Chondrocyte (in vitro differentiated cells): ENCODE results near the gene VAV2. TPM values are rescaled to one million over a fixed set of nuclear protein-coding genes. Genes with fewer than 3 reads are reported as not detected.

Source experiments
- DNase-seq: peaks from one replicate; pipeline ENCODE4 v3.0.0; 2021; ENCODE audit warnings: mixed read lengths, low spot score
- H3K27ac Mint-ChIP-seq: one replicate; pipeline ENCODE4 v1.8.0; 2021; ENCODE audit warnings: mild to moderate bottlenecking, moderate library complexity, mixed read lengths; ENCODE audit not compliant: unreplicated experiment
- H3K27me3 Mint-ChIP-seq: 2 replicates; pipeline ENCODE4 v1.8.0; 2021; ENCODE audit warnings: low read depth, mixed read lengths
- H3K36me3 Mint-ChIP-seq: 2 replicates; pipeline ENCODE4 v1.8.0; 2021; ENCODE audit warnings: low read depth, mixed read lengths
- H3K4me1 Mint-ChIP-seq: 2 replicates; pipeline ENCODE4 v1.8.0; 2021; ENCODE audit warnings: low read depth, mild to moderate bottlenecking, mixed read lengths
- H3K4me3 Mint-ChIP-seq: one replicate; pipeline ENCODE4 v1.8.0; 2021; ENCODE audit warnings: mild to moderate bottlenecking, moderate library complexity, mixed read lengths; ENCODE audit not compliant: unreplicated experiment
- H3K9me3 Mint-ChIP-seq: 2 replicates; pipeline ENCODE4 v1.8.0; 2021; ENCODE audit warnings: low read depth, mixed read lengths
- CTCF ChIP-seq: fragments of 200-600 bp; sonication (generic); IDR thresholded peaks from 2 replicates; pipeline ENCODE4 v1.5.0; 2021; ENCODE audit warnings: antibody characterized with exemption, mild to moderate bottlenecking, moderate library complexity
- total RNA-seq: library from RNA; stranded (reverse); gene quantifications from 3 replicates; pipeline ENCODE4 v1.2.1, GENCODE V29; 2021

Gene VAV2
- total RNA-seq, 1 donor from 2014 or later, result 17.7 TPM

GRCh38 chr9:133733421-133733795 is 258.7 kb downstream of the VAV2 start:
- no peak for TF ChIP-seq CTCF
- Mint-ChIP-seq H3K27me3 (peaks cover 19% of the 10 kb centered on the region), H3K4me3 (no peak overlapping the region), H3K9me3 (no peaks in the 10 kb centered on the region), H3K27ac (no peak overlapping the region), H3K36me3 (no peaks in the 10 kb centered on the region), H3K4me1 (no peaks in the 10 kb centered on the region)
- no peak for DNase-seq

DNA sequence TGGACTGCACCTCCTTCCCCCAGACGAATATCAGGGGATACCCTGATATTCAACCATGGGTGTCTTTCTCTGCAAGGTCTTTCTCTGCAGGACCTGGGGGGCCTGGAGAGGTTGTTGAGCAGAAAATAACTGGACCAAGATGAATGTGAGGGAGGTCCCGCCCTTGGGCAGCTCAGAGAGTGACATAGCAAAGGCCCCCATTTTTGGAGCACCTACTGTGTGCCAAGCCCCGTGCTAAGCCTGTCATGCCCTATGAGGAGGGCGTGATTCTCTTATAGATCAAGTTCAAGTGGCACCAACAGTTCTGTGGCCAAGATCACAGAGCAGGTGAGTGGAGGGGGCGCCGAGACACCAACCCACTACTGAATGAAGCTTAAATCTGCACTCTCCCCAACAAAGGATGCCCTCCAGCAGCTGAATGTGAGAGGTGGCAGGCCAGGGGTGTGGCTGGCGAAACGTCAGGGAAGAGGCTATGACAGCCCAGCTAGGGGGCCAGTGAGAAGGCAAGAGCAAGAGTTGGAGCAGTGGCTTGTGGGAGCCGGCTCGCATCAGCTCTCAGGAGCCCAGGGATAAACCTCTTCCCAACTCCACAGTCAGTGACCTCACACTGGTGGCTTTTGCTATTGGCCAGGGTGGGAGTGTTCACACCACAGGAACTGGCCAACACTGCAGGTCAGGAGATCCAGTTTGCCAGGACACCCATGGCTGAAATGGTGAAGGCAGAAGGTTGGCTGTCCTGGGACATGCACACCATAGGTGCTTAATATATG is 259.3 kb downstream of the VAV2 start:
- H3K27me3 Mint-ChIP-seq, result peaks cover 25% of the 10 kb centered on the region
- no peaks in the 10 kb centered on the region for H3K4me1 Mint-ChIP-seq
- H3K36me3 Mint-ChIP-seq, result no peaks in the 10 kb centered on the region
- no peak overlapping the region for H3K4me3 Mint-ChIP-seq
- H3K27ac Mint-ChIP-seq, result no peak overlapping the region
- TF ChIP-seq CTCF, result no peak
- no peak for DNase-seq
- H3K9me3 Mint-ChIP-seq, result no peaks in the 10 kb centered on the region

- H3K27me3 Mint-ChIP-seq, result peaks cover 25% of the 10 kb centered on the region
- no peaks in the 10 kb centered on the region for H3K4me1 Mint-ChIP-seq
- TF ChIP-seq CTCF, result no peak
- H3K36me3 Mint-ChIP-seq, result no peaks in the 10 kb centered on the region
- no peak for DNase-seq
- no peak overlapping the region for H3K4me3 Mint-ChIP-seq
- H3K27ac Mint-ChIP-seq, result no peak overlapping the region
- no peaks in the 10 kb centered on the region for H3K9me3 Mint-ChIP-seq
Observed at GRCh38 chr9:133731876-133732638, 260.1 kb downstream of the VAV2 start.

- DNase-seq, result no peak
- H3K9me3 Mint-ChIP-seq, result no peaks in the 10 kb centered on the region
- H3K27me3 Mint-ChIP-seq, result peaks cover 32% of the 10 kb centered on the region
- no peak overlapping the region for H3K4me3 Mint-ChIP-seq
- TF ChIP-seq CTCF, result no peak
- H3K36me3 Mint-ChIP-seq, result no peaks in the 10 kb centered on the region
- no peak overlapping the region for H3K27ac Mint-ChIP-seq
- H3K4me1 Mint-ChIP-seq, result no peaks in the 10 kb centered on the region
Observed at GRCh38 chr9:133730994-133731715, 261.0 kb downstream of the VAV2 start.

DNA sequence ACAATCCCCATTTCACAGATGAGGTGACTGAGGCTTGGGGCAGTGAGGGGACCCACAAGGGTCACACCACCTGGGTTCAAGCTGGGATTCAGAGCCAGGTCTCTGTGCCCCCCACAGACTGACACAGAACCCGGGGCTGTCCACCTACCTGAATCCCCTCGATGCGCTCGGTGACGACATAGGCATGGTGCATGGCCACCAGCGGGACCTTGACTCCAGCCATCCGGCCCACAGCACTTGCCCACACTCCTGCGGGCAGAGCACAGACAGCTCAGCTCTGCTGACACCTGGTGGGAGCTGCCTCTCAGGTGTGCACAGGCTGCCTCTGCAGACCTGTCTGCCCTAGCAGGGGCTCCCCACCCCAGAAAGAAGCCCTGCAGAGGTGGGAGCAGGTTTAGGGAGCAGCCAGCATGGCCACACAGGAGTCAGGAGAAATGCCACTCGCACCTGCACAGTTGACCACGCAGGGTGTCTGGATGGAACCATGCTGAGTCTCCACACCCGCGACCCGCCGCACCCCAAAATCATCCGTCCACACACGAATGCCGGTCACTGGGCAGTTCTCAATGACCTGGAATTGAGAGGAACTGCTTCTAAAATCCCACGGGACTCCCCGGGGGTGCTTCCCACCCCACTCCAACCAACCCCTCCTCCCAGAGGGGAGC is 262.4 kb downstream of the VAV2 start:
- Mint-ChIP-seq H3K9me3 (no peaks in the 10 kb centered on the region), H3K36me3 (no peaks in the 10 kb centered on the region), H3K4me3 (no peak overlapping the region), H3K4me1 (no peaks in the 10 kb centered on the region), H3K27ac (no peak overlapping the region), H3K27me3 (peaks cover 32% of the 10 kb centered on the region)
- TF ChIP-seq CTCF, result no peak
- DNase-seq, result no peak
